HG02763 (cell line): ENCODE measurements around the gene GREM2.

Experiments
- ATAC-seq: cut with Tn5 transposase; IDR thresholded peaks from one replicate; pipeline ENCODE4 v1.9.1; 2021; ENCODE audit warnings: mild to moderate bottlenecking, moderate library complexity; ENCODE audit not compliant: unreplicated experiment

The GREM2 gene

GRCh38 chr1:240611619-240612480, at the start of gene GREM2:
GREM2 (minus strand) TSS chr1:240612155; CDS start chr1:240493475, 118,680 bp downstream.
- peak; percentile 73 for ATAC-seq

- ATAC-seq, result no peak
These were observed 46.5 kb upstream of the GREM2 start for GRCh38 chr1:240658312-240658960.

- ATAC-seq, result no peak
These were observed 44.6 kb upstream of the GREM2 start for GRCh38 chr1:240656531-240656930.

GRCh38 chr1:240652961-240653409, 41.0 kb upstream of the GREM2 start:
- no peak for ATAC-seq

GRCh38 chr1:240652549-240652948, 40.6 kb upstream of the GREM2 start:
- ATAC-seq, result no peak

GRCh38 chr1:240650877-240651276, 38.9 kb upstream of the GREM2 start:
- no peak for ATAC-seq

GRCh38 chr1:240649733-240650721, 38.1 kb upstream of the GREM2 start:
- ATAC-seq, result no peak

GRCh38 chr1:240646571-240647240, 34.8 kb upstream of the GREM2 start:
- ATAC-seq, result no peak

- ATAC-seq, result no peak
These were observed 32.8 kb upstream of the GREM2 start for GRCh38 chr1:240644732-240645131.

- ATAC-seq, result no peak
These were observed 23.7 kb upstream of the GREM2 start for GRCh38 chr1:240635466-240636256.

GRCh38 chr1:240630409-240630808, 18.5 kb upstream of the GREM2 start:
- ATAC-seq, result no peak

- ATAC-seq, result no peak
These were observed 9.3 kb upstream of the GREM2 start for GRCh38 chr1:240621249-240621648.

GRCh38 chr1:240619906-240620621, 8.1 kb upstream of the GREM2 start:
- no peak for ATAC-seq

GRCh38 chr1:240619357-240619756, 7.4 kb upstream of the GREM2 start:
- no peak for ATAC-seq

GRCh38 chr1:240618946-240619345, 7.0 kb upstream of the GREM2 start:
- ATAC-seq, result no peak

- no peak for ATAC-seq
These were observed 4.1 kb upstream of the GREM2 start for GRCh38 chr1:240616018-240616417.

- ATAC-seq, result no peak
These were observed 1.6 kb upstream of the GREM2 start for GRCh38 chr1:240613356-240614142.

GRCh38 chr1:240612811-240613210, 856 bp upstream of the GREM2 start:
- ATAC-seq, result no peak
